Measurements from ENCODE around the gene ADAT1. TPM values are rescaled to one million over a fixed set of nuclear protein-coding genes. Genes with fewer than 3 reads are reported as not detected.
A peak's percentile ranks its signal among the peaks of the same experiment; 100 is the strongest.

ADAT1 gene
- total RNA-seq, 1 experiment from 2014 or later: 90.4 TPM

GRCh38 chr16:75567911-75568310 lies 55.2 kb downstream of the ADAT1 start:
- BruUV-seq (replicated peaks): no TSS peak
- intact Hi-C loops (cut with micrococcal nuclease; ENCODE audit: unreplicated experiment): loop anchor here (2.0 to 5.0 kb wide), 2 partner anchors 49 to 51 kb away; no protein-coding TSS in a partner anchor
- TF ChIP-seq CTCF (IDR thresholded peaks at IDR 0.05; ENCODE audit: unreplicated experiment): no peak
- H3K4me1 Mint-ChIP-seq (ENCODE audit: low read depth, unreplicated experiment): peaks cover 32% of the 10 kb centered on the region
- H3K27ac Mint-ChIP-seq (ENCODE audit: unreplicated experiment): no peak overlapping the region
- H3K27me3 Mint-ChIP-seq (ENCODE audit: unreplicated experiment): peaks cover 16% of the 10 kb centered on the region
- peaks cover 50% of the 10 kb centered on the region for H3K36me3 Mint-ChIP-seq (ENCODE audit: insufficient read depth, unreplicated experiment)
- CTCF ChIA-PET: no interaction called here
- H3K4me3 Mint-ChIP-seq (ENCODE audit: low read depth, unreplicated experiment): peak overlapping the region; percentile 83
- DNase-seq: no peak
- no peaks in the 10 kb centered on the region for H3K9me3 Mint-ChIP-seq (ENCODE audit: low read depth, unreplicated experiment)

- no TSS peak for BruUV-seq (replicated peaks)
- Mint-ChIP-seq H3K36me3 (ENCODE audit: insufficient read depth, unreplicated experiment) (peaks cover 50% of the 10 kb centered on the region), H3K4me1 (ENCODE audit: low read depth, unreplicated experiment) (peaks cover 32% of the 10 kb centered on the region), H3K9me3 (ENCODE audit: low read depth, unreplicated experiment) (no peaks in the 10 kb centered on the region), H3K27me3 (ENCODE audit: unreplicated experiment) (peaks cover 27% of the 10 kb centered on the region), H3K27ac (ENCODE audit: unreplicated experiment) (no peak overlapping the region), H3K4me3 (ENCODE audit: low read depth, unreplicated experiment) (peak overlapping the region; percentile 83)
- no peak for TF ChIP-seq CTCF (IDR thresholded peaks at IDR 0.05; ENCODE audit: unreplicated experiment)
- intact Hi-C loops (cut with micrococcal nuclease; ENCODE audit: unreplicated experiment): loop anchor here (2.0 to 5.0 kb wide), 2 partner anchors 50 kb away; no protein-coding TSS in a partner anchor
- peak; percentile 31 for DNase-seq
- CTCF ChIA-PET: interaction anchor here (0.7 kb wide), 1 partner anchor 50 kb away, joined by 3 read pairs; no protein-coding TSS in a partner anchor
These were observed 56.3 kb downstream of the ADAT1 start for GRCh38 chr16:75566758-75567255.

- TF ChIP-seq CTCF (IDR thresholded peaks at IDR 0.05; ENCODE audit: unreplicated experiment): no peak
- Mint-ChIP-seq H3K27ac (ENCODE audit: unreplicated experiment) (peak within 1 kb of the TSS; percentile 75), H3K9me3 (ENCODE audit: low read depth, unreplicated experiment) (no peaks in the 10 kb centered on the region), H3K4me3 (ENCODE audit: low read depth, unreplicated experiment) (peak within 1 kb of the TSS; percentile 83), H3K36me3 (ENCODE audit: insufficient read depth, unreplicated experiment) (peaks cover 50% of the 10 kb centered on the region), H3K27me3 (ENCODE audit: unreplicated experiment) (peaks cover 27% of the 10 kb centered on the region), H3K4me1 (ENCODE audit: low read depth, unreplicated experiment) (peaks cover 32% of the 10 kb centered on the region)
- intact Hi-C loops (cut with micrococcal nuclease; ENCODE audit: unreplicated experiment): loop anchor here (2.0 to 5.0 kb wide), 2 partner anchors 49 to 51 kb away; no protein-coding TSS in a partner anchor
- peak; percentile 93 for DNase-seq
- BruUV-seq (replicated peaks): no TSS peak
- CTCF ChIA-PET: interaction anchor here (0.5 to 2.5 kb wide), 3 partner anchors 49 to 198 kb away, joined by 4 to 14 read pairs (median 4); no protein-coding TSS in a partner anchor
These were observed 56.9 kb downstream of the ADAT1 start, which contains the start of gene GABARAPL2 for GRCh38 chr16:75566040-75566757. GABARAPL2 (plus strand) TSS chr16:75566379; CDS start chr16:75566487, 108 bp downstream.

GRCh38 chr16:75565640-75566039 lies 57.4 kb downstream of the ADAT1 start:
- peaks cover 27% of the 10 kb centered on the region for H3K27me3 Mint-ChIP-seq (ENCODE audit: unreplicated experiment)
- TF ChIP-seq CTCF (IDR thresholded peaks at IDR 0.05; ENCODE audit: unreplicated experiment): no peak
- H3K27ac Mint-ChIP-seq (ENCODE audit: unreplicated experiment): peak overlapping the region; percentile 62
- intact Hi-C loops (cut with micrococcal nuclease; ENCODE audit: unreplicated experiment): loop anchor here (2.0 to 5.0 kb wide), 2 partner anchors 49 to 52 kb away; no protein-coding TSS in a partner anchor
- peaks cover 32% of the 10 kb centered on the region for H3K4me1 Mint-ChIP-seq (ENCODE audit: low read depth, unreplicated experiment)
- no TSS peak for BruUV-seq (replicated peaks)
- peak overlapping the region; percentile 83 for H3K4me3 Mint-ChIP-seq (ENCODE audit: low read depth, unreplicated experiment)
- no peak for DNase-seq
- no peaks in the 10 kb centered on the region for H3K9me3 Mint-ChIP-seq (ENCODE audit: low read depth, unreplicated experiment)
- CTCF ChIA-PET: interaction anchor here (0.8 to 2.5 kb wide), 5 partner anchors 10 to 198 kb away, joined by 3 to 14 read pairs (median 4); partner anchors contain the start of genes ADAT1 and TMEM231
- peaks cover 50% of the 10 kb centered on the region for H3K36me3 Mint-ChIP-seq (ENCODE audit: insufficient read depth, unreplicated experiment)

Measured in Calu3 (cell line).